DLD1 (cell line): ENCODE data around the gene OTOS.

Source experiments
- in situ Hi-C: cut with HindIII; loops from 2 replicates; pipeline ENCODE4 v1.10.0; 2017; ENCODE audit warnings: low sequenced_read_pairs

Gene OTOS

GRCh38 chr2:240153418-240153817 is 13.0 kb upstream of the OTOS start:
- in situ Hi-C loops: no loop called here

GRCh38 chr2:240151477-240152031 is 11.1 kb upstream of the OTOS start:
- in situ Hi-C loops: no loop called here

- in situ Hi-C loops: no loop called here
These were observed 9.7 kb upstream of the OTOS start for GRCh38 chr2:240149943-240150784.

- in situ Hi-C loops: no loop called here
These were observed 7.6 kb upstream of the OTOS start for GRCh38 chr2:240147911-240148587.

GRCh38 chr2:240147382-240147781 is 6.9 kb upstream of the OTOS start:
- in situ Hi-C loops: no loop called here

- in situ Hi-C loops: no loop called here
These were observed 6.3 kb upstream of the OTOS start for GRCh38 chr2:240146627-240147278.

GRCh38 chr2:240146141-240146561 is 5.7 kb upstream of the OTOS start:
- in situ Hi-C loops: no loop called here

- in situ Hi-C loops: no loop called here
These were observed 5.0 kb upstream of the OTOS start for GRCh38 chr2:240145461-240145860.

- in situ Hi-C loops: no loop called here
These were observed 4.3 kb upstream of the OTOS start for GRCh38 chr2:240144649-240145261.

- in situ Hi-C loops: no loop called here
These were observed 3.6 kb upstream of the OTOS start for GRCh38 chr2:240143801-240144648.

GRCh38 chr2:240143276-240143675 is 2.8 kb upstream of the OTOS start:
- in situ Hi-C loops: no loop called here

GRCh38 chr2:240142859-240143258 is 2.4 kb upstream of the OTOS start:
- in situ Hi-C loops: no loop called here

GRCh38 chr2:240142256-240142775 is 1.9 kb upstream of the OTOS start:
- in situ Hi-C loops: no loop called here

GRCh38 chr2:240141736-240142135 is 1.3 kb upstream of the OTOS start:
- in situ Hi-C loops: no loop called here

GRCh38 chr2:240140920-240141319 is 462 bp upstream of the OTOS start:
- in situ Hi-C loops: no loop called here

GRCh38 chr2:240139666-240140393 is 628 bp downstream of the OTOS start:
- in situ Hi-C loops: no loop called here

- in situ Hi-C loops: no loop called here
These were observed 1.4 kb downstream of the OTOS start for GRCh38 chr2:240139011-240139441.

- in situ Hi-C loops: no loop called here
These were observed 2.0 kb downstream of the OTOS start for GRCh38 chr2:240138254-240138984.
